Germinal center (tissue), 1 donor: ENCODE results near the gene PDE4B.
"Not testable (repeated sequence)": the region's sequence is repeated elsewhere in the genome, so short reads cannot be mapped to it uniquely, and the experiment has no call there.

Experiments used
- DNase-seq: peaks from one replicate; pipeline ENCODE4 v3.0.0; 2012; ENCODE audit warnings: mixed read lengths, low spot score

Gene PDE4B

DNA sequence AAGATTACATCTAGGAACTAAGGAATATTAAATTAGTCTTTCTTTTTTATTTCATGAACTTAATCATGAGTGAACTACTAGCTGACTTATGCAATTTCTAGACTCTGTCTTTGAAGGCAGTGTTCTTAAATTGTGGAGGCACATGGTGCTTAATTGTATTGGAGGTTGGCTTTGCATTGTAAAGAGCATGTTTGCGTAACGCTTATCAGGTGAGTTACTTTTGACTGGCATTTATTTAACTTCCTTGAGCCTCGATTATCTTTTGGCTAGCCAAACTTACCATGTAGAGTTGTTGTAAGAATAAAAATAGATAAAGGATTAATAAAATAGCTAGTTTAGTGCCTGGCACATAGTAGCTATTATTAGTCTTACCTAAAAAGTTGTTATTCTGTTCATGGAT, 262.4 kb downstream of the PDE4B start:
- DNase-seq, result no peak

DNA sequence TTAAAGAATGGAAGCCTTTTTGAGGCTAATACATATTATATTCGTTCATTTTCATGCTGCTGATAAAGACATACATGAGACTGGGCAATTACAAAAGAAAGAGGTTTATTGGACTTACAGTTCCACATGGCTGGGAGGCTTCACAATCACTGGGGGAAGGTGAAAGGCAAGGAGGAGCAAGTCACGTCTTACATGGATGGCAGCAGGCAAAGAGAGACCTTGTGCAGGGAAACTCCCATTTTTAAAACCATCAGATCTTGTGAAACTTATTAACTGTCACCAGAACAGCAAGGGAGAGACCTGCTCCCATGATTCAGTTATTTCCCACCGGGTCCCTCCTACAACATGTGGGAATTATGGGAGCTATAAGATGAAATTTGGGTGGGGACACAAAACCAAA, 264.8 kb downstream of the PDE4B start:
- not testable (repeated sequence) for DNase-seq

DNA sequence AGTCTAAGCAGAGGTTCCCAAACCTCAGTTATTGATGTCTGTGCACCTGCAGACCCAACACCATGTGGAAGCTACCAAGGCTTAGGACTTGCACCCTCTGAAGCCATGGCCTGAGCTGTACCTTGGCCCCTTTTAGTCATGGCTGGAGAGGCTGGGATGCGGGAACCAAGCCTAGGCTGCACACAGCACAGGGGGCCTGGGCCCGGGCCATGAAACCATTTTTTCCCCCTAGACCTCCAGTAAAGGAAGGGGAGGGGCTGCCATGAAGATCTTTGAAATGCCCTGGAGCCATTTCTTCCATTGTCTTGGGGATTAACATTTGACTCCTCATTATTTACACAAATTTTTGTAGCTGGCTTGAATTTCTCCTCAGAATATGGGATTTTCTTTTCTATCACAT, 265.9 kb downstream of the PDE4B start:
- DNase-seq, result no peak

DNA sequence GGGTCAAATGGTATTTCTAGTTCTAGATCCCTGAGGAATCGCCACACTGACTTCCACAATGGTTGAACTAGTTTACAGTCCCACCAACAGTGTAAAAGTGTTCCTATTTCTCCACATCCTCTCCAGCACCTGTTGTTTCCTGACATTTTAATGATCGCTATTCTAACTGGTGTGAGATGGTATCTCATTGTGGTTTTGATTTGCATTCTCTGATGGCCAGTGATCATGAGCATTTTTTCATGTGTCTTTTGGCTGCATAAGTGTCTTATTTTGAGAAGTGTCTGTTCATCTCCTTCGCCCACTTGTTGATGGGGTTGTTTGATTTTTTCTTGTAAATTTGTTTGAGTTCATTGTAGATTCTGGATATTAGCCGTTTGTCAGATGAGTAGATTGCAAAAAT, 274.5 kb downstream of the PDE4B start:
- not testable (repeated sequence) for DNase-seq

DNA sequence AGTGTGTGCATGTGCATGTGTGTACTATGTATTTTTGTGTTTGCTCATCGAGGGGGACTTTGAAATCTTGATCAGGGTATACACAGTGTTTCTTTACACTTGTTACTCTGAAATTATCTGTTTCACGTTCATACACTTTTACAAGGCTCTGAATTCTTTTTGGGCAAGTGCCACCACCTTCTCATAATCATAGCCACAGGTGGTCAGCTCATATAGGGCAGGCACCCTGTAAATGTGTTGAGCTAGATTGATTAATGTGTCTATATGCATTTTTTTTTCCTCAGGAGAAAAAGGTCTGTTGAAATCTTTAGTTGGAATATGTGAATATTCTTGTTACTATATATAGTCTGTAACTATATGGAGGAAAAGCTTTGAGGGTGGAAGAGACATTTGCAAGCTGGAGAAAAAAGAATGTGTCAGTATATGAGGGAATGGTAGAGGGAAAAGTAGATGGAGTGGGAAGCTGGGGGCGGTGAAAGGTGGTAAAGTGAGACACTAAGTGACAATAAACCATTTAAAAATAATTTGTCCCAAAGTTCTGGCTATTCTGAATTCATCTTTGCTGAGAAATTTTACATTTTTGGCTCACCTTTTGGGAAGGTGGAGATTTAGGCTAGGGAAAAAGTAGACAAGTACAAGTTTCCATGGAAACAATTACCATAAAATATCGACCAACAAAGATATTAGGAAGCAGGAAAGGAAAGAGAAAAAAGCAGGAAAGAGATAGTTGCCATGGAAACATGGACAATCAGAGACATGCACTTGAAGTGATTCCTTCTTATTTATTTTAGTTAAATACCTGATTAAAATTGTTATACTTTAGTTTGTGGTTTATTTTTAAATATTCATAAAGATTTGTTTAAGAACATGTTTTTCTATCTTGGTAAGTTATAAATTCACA, 277.5 kb downstream of the PDE4B start:
- no peak for DNase-seq

DNA sequence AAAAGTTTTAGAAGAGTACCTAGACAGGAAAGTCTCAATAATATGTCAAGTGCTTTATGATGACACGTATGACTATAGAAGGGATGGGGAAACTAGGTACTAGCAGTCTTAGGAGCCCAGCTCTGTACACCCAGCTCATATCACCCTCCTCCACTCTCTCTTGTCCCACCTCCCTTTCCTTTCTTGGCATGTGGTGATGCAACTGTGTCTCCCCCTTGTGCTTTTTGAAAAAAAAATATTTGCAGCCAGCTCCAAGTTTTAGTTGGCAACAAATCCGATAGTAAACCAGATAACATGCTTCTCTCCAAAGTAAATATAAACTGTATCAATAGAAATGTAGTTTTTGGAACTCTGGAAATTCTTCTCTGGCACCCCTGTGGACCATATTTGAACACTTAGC, 280.7 kb downstream of the PDE4B start:
- DNase-seq, result no peak

DNA sequence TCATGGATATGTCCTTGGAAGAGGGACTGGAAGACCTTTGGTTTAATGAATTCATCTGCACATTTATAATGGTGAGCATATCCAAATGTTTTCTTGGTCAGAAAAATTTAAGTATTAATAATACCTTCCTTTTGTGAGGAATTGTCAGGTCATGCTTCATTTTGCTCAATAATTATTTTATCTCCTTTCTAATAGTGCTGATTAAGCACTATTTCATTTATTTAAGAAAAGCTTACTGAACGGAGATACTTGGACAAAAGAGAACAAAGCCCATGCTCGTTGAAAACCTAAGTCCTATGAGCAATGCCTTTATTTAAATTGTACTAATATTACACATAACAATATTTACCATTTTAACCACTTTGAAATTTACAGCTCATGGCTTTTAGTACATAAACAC, 281.5 kb downstream of the PDE4B start:
- DNase-seq, result no peak

DNA sequence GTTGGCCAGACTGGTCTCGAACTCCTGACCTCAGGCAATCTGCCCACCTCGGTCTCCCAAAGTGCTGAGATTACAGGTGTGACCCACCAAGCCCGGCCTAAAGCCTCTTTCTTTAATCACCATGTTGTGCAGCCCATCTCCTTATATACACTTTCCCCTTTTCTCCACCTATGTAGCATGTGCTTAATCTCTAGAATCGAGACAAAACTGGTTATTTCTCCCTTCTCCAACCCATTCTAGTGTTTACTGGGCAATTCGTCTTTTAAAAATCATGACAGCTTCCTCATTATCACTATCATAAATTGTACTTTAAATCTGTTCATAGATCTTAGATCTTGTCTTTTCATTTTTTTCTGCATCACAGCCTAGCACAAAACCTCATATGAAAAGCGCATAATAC, 285.7 kb downstream of the PDE4B start:
- DNase-seq, result no peak

DNA sequence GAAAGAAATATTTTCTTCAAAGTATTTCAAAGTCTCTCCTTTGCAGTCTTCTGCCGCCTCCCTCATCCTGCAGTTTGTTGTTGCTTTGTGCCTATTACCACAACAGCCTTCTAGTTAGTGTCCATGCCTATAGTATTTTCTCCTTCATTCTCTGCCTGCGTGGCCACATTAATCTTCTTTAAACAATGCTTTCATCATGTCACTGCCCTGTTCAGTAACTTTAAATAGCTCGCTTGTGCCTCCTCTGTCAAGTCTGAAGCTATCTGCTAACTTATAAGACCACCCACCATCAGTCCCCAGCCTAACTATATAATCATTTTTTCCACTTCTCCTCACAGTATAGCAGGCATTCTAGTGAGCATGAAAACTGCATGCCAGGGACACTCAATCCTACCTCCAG, 290.3 kb downstream of the PDE4B start:
- DNase-seq, result no peak

DNA sequence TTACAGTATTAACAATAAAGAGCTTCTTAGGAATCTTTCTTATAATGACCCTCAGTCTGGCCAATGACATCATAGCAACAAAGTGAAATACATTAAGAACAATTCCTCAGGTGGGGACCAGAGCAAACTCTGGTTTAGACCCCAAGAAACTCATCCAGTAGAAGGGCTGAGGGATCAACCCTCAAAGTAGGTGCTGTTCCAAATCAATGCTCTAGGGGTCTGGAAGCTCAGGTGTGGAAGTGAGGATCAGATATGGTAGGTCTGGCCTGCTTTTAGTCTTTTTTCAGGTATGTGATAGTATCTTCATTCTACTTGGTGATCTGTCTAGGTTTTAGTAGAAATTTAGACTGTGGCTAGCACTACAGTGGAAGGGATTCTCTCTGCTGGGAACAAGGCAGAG, 291.7 kb downstream of the PDE4B start:
- no peak for DNase-seq

DNA sequence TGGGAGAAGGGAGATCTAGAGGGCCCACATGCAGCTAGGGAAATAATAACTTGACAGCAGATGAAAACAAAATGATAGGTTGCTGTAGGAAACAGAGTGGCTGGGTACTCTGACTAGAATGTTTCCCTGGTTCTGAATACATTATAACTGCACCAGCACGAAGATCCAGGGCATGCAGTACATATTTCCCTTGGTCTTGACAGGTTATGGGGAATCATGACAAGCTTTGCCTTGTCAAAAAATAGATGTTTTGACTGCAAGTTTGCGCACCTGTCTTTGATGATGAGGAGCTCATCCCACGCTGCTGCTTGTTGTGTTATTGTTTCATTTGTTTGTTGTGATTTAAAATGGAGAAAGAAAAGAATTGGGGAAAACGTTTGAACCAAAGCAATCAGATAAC, 292.9 kb downstream of the PDE4B start:
- no peak for DNase-seq

DNA sequence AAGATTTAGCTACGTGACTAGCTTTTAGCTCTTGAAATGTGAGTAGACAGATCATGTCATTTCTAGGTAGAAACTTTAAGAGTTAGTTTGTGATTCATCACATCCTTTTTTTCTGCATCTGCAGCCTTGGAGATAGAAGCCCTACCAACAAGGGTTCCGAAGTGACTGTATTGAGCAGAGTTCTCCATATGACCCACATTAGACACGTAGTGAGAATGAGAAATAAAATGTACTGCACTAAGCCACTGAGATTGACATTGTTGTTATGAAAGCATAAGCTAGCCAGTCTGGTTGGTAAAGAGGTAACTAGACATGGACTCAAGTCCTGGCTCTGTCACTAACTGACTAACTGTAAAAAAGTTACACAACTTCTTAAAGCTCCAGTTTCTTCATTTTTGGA, 296.1 kb downstream of the PDE4B start:
- no peak for DNase-seq

DNA sequence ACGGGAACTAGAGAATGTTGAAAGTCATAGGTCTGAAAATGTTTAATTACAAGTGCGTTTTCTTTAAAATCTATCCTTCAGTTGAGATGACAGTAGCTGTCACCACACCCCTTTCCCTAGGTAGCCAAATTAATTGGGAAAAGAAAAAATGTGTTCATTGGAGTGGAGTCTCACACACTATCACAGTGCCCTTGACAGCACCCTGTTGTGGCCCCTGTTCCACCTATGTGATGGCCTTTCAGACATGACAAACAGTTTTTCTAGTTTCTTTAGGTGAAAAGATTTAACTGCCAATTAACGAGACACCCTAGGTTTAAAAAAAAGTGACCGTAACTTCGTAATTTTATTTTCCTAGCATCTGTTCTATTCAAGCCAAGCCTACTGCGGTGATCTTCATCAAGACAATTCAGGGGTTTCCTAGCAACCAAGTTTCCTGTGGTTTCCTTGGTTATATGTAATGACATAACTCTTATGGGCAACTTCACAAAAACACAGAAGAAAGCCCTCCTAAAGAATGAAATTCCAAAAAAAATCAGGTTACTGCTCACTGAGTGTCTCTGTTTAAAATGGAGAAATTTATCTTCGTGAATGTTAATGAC, 298.3 kb downstream of the PDE4B start:
- DNase-seq, result no peak

DNA sequence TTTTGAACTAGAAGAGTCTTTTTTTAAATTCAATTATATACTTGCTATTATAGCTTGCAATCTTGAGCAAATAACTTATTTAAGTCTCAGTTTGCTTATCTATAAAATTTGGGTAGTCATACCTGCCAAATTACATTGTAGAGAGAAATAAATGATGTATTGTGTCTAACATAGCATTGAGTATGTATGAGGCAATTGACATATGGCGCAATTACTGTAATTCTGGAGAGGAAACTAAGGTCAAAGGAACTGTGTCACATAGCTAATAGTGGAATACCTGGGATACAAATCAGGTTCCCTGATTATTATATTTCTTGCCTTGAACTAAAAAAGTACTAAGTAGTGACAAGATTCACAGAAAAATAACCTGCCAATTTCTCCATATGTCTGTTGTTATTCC, 302.5 kb downstream of the PDE4B start:
- DNase-seq, result no peak

DNA sequence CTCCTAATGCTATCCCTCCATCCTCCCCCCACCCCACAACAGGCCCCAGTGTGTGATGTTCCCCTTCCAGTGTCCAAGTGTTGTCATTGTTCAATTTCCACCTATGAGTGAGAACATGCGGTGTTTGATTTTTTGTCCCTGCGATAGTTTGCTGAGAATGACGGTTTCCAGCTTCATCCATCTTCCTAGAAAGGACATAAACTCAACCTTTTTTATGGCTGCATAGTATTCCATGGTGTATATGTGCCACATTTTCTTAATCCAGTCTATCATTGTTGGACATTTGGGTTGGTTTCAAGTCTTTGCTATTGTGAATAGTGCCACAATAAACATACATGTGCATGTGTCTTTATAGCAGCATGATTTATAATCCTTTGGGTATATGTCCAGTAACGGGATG, 308.3 kb downstream of the PDE4B start:
- not testable (repeated sequence) for DNase-seq

DNA sequence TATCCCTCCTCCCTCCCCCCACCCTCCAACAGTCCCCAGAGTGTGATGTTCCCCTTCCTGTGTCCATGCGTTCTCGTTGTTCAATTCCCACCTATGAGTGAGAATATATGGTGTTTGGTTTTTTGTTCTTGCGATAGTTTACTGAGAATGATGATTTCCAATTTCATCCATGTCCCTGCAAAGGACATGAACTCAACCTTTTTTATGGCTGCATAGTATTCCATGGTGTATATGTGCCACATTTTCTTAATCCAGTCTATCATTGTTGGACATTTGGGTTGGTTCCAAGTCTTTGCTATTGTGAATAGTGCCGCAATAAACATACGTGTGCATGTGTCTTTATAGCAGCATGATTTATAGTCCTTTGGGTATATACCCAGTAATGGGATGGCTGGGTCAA, 311.4 kb downstream of the PDE4B start:
- not testable (repeated sequence) for DNase-seq

DNA sequence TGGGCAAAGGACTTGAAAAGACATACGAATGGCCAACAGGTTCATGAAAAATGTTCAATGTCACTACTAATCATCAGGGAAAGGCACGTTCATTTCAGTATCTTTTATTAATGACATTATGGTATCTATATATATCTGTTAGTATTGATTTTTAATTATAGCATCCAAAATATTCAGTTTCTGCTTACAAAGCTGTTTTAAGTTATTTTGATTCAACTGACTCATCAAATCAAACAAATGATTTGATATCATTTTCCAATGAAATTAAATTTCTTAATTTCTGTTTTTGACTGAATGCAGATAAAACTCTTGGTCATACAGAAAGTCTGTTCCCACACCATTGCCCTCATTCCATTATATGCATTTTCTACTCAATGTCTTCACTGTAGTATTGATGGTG, 315.9 kb downstream of the PDE4B start:
- no peak for DNase-seq

DNA sequence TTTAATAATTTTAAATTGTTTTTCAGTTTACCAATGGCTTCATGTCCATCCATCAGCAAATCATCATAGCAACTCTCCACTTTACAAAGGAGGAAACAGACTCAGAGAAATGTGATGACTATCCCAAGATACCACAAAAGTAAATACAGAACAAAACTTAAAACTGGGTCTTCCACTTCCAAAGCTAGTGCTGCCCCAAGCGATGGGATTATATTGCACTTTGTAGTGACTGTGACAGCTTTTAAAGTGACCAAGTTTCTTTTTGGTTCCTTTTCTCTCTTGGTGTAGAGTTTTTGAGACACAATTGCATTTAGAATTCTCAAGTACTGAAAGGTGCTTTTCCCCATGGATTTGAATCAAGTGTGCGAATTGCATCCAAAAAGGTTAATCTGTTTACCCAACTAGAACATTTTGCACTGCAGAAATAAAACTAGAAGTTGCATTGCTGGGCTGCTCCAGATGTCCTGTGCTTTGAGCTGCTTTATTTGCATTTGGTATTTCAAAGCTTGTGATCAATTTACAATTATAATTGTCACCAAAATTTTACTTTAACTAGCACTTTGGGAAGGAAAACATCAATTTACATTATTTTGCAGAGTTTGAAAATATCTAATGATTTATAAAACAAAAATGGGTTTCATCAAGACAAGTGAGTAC, 320.2 kb downstream of the PDE4B start:
- no peak for DNase-seq

DNA sequence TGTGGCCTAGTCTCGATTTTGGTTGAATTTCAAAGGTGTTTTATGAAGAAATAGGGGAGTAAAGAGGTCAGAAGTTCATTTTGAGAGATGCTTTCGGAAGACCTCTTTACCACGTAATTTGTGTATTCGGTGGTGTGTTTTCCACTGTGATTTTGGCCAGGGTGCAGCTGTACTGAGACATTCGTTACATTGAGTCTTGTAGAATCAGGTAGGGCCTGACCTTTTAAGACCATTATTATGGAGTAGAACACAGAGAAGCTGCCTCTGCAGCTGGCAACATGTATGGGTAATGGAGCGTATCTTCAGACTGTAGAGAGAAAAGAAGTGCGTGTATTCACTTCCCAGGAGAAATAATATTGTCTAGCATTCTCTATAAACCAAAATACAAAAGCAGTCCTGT, 326.5 kb downstream of the PDE4B start:
- DNase-seq, result no peak

DNA sequence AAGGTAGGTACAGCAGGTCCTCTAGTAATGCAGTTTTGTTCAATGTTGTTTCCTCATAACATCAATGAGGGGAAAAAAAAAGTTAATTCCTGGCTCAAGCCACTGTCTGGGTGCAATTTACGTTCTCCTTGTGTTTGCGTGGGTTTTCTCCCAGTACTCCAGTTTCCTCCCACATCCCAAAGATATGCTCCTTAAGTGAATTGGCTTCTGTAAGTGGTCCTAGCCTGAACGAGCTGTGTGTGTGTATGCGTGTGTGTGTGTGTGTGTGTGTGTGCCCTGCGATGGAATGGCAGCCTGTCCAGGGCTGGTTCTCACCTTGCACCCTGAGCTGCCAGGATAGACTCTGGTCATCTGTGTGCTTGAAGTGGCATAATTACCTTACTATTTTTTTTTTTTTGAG, 332.0 kb downstream of the PDE4B start:
- DNase-seq, result no peak

DNA sequence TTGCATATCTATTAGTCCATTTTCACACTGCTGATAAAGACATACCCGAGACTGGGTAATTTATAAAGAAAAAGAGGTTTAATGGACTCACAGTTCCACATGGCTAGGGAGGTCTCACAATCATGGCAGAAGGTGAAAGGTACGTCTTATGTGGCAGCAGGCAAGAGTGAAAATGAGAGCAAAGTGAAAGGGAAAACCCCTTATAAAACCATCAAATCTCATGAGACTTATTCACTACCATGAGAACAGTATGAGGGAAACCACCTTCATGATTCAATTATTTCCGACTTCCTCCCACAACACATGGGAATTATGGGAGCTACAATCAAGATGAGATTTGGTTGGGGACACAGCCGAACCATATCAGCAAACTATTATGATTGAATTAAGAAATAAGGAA, 335.9 kb downstream of the PDE4B start:
- not testable (repeated sequence) for DNase-seq

DNA sequence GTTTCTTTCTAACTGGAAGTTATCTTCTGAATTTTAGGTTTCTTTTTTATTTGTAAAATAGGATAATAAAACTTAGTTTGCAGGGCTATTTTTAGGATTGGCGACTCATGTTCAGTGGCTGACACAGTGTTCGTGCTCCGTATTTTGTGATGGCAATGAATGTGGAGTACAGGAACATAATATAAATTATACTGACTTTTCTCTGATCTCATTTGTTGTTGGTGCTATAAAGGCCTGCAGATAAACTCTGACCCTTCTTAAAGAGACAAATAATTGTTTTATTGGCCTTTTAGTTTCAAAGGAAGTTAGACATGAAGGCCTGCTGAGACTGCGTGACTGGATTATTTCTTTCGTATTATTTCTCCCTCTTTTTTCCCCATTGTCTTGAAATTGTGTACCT, 339.6 kb downstream of the PDE4B start:
- DNase-seq, result no peak

DNA sequence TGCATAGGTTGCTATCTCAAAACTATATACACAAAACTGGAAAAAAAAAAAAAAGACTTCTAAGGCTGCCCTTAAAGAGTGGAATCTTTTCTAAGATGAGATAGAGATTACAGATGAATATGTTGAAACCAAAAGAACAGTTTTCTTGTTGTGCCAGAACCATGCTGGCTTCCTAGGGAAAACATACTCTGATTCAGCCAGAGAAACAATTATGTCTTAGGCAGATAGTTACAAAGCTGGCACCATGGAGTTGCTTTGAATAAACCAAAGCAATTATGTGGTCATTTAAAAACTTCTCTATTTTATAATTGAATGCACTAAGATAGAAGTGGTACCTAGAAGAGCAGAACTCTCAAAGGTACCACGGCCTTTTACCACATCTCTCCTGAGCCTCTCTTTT, 341.3 kb downstream of the PDE4B start:
- DNase-seq, result no peak
